Glomerular endothelial cell (primary cell): ENCODE results near the gene CFAP299. TPM values are rescaled to one million over a fixed set of nuclear protein-coding genes. Genes with fewer than 3 reads are reported as not detected.
"Not testable (repeated sequence)": the region's sequence is repeated elsewhere in the genome, so short reads cannot be mapped to it uniquely, and the experiment has no call there.

Source experiments
- DNase-seq: peaks from one replicate; pipeline ENCODE4 v3.0.0-alpha.2; 2011; ENCODE audit warnings: low read depth, low spot score; ENCODE audit errors: extremely low read depth
- total RNA-seq: library from RNA; depleted of rRNA; stranded (reverse); fragments of >200 nt; gene quantifications from 2 replicates; pipeline ENCODE4 v1.2.3, GENCODE V29; 2015

The CFAP299 gene
- not detected in 2 replicates for total RNA-seq

DNA sequence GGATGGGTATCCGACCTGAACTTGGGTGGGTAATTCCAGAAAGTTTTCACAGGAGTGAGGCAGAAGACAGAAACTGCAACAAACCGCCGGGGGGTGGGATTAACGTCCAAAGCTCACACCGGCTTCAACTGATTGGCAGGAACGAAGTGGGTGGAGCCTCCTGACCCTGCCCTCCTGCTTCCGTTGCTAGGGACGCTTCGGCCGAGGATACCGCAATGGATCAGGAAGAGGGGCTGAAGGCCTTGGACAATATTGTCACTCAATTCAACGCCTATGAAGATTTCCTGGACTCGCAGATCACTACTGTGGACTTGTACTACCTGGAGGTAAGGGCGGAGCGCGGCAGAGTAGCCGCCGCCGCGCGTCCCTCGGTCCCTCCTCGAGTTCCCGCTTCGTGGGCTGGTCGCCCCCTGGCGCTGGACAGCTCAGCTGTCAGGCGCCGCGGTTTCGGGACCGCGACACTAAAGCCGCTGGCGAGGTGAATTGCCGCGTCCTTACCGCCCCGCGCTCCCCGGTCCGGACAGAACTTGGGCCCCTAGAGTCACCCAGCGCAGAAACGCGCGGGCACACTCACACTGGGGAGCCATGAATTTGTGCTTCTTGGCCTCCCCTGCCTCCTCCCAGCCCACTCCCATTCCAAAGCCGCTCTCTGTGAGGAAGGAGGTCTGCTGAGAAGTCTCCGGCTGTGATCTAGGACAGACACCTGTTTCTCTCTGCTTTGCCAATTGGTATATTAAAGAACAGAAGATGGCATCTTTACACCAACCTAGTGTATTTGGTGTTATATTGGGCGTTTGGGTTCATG lies at the start of gene CFAP299:
CFAP299 (plus strand) TSS at position 177 of the 805 bp plus-strand sequence.
- DNase-seq = peak; percentile 55

DNA sequence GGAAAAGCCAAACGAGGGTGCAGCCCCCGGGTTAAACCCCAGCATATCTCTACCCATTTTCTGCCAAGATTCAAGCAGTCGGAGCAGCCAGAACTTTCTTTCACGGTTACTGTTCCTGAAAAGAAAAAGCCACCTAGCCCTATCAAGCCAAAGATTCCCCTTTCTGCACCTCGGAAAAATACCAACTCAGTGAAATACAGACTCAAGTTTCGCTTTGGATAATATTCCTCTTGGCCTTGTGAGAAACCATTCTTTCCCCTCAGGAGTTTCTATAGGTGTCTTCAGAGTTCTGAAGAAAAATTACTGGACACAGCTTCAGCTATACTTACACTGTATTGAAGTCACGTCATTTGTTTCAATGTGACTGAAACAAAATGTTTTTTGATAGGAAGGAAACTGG lies 49.1 kb upstream of the CFAP299 start:
- no peak for DNase-seq

DNA sequence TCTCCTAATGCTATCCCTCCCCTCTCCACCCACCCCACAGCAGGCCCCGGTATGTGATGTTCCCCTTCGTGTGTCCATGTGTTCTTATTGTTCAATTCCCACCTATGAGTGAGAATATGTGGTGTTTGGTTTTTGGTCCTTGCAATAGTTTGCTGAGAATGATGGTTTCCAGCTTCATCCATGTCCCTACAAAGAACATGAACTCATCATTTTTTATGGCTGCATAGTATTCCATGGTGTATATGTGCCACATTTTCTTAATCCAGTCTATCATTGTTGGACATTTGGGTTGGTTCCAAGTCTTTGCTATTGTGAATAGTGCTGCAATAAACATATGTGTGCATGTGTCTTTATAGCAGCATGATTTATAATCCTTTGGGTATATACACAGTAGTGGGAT lies 44.9 kb upstream of the CFAP299 start:
- DNase-seq = not testable (repeated sequence)

DNA sequence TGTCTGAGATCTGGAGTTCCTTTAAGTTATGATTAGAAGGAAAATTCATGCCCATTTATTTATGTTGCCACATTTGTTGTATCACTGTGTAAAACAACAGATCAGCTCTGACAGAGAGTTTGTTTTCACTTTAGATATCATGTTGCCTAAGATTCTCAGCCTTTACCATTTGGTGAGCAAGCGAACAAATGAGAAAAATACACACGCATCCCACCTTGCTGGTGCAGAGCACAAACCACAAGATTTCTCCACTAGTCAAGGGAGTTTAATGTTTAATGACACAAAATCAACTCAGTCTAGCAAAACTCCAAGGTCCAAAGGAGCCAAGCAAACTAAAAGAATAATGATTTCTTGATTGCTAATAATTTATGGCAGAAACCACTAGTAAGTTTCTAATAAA lies 41.3 kb upstream of the CFAP299 start:
- DNase-seq = no peak

DNA sequence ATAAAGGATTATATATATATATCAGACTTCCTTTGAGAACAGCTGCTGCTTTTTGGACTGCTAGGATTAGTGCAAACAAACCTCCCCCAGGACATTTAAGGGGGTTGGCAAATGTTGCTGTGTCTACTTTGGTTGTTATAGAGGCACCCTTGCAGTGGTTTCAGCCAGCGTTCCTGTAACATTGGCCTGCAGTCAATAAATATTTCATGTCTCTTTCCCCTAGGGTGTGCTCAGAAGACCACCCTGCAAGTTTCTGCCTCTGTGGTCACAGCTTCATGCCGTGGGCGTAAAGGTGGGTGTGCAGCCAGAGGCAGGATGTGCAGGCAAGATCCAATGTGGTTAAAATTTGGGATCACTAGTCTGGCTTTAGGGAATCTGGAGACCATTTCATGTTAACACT lies 40.2 kb upstream of the CFAP299 start:
- no peak for DNase-seq

DNA sequence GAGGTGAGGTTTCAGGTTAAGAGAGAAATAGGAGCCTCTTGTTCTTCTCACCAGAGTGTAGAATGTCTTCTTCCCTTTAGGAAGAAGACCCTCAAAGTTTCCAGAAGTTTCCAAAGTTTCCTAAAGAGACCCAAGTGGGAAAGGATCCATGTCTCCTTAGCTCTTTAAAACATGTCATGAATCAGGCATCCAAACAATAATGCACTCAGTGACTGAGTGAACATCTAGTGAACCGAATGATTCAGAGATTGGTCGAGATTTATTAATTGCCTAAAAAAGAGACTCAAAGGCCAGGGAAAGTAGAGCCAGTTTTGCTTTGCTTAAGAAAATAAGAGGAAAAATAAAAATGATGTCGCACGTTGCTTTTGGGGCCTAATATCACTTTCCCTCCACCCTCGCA lies 39.7 kb upstream of the CFAP299 start:
- no peak for DNase-seq

DNA sequence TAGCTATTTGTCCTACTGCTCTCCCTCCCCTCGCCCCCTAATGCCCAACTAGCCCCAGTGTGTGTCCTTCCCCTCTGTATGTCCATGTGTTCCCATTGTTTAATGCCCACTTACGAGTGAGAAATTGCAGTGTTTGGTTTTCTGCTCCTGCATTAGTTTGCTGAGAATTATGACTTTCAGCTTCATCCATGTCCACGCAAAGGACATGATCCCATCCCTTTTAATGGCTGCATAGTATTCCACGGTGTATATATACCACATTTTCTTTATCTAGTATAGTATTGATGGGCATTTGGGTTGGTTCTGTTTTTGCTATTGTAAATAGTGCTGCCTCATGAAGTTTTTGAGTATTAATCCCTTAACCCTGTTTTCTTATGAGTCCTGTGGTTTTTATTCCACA lies 33.6 kb upstream of the CFAP299 start:
- no peak for DNase-seq

DNA sequence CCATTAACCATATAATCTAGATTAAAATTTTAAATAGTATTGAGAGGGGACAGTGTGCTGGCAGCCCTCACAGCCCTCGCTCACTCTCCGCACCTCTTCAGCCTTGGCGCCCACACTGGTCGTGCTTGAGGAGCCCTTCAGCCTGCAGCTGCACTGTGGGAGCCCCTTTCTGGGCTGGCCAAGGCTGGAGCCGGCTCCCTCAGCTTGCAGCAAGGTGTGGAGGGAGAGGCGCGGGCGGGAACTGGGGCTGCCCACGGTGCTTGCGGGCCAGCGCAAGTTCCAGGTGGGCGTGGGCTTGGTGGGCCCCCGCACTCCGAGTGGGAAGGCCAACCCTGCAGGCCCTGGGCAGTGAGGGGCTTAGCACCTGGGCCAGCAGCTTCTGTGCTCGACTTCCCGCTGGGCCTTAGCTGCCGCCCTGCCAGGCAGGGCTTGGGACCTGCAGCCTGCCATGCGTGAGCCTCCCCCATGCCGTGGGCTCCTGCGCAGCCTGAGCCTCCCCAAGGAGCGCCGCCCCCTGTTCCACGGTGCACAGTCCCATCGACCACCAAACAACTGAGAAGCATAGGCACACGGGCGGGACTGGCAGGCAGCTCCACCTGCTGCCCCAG lies 32.8 kb upstream of the CFAP299 start:
- no peak for DNase-seq

DNA sequence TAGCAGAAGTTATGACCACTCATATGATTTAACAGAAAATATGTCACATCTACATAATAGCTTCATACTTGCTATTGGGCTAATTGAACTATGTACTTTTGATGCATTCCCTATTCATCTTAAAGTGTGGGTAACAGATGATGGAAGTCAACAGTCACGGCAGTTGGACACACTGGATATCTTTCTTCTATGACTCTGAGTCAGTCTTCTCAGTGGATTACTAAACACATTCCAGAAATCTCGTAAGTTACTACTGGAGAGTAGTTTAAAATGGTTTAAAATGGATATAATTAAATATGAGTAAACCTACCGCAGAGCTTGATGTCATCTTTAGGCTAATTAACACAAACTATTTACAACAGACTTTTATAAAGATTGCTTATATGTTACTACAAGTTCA lies 30.1 kb upstream of the CFAP299 start:
- DNase-seq = no peak

DNA sequence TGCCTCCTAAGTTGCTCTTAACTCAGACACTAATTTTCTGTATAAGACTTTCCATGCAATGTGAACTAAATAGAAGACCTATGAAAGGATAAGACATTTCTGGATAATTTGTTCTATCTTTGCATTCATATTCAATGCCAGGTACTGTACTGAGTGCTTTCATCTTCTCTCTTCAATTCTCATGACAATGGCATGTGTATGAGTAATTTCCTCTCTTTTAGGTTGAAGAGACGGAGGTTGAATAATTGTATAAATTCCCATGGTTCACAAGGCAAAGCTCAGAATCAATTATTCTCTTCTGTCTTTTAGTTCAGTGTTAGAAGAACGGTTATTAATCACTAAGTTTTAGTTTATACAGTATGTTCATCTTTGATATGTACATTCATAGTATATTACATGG lies 29.3 kb upstream of the CFAP299 start:
- no peak for DNase-seq

DNA sequence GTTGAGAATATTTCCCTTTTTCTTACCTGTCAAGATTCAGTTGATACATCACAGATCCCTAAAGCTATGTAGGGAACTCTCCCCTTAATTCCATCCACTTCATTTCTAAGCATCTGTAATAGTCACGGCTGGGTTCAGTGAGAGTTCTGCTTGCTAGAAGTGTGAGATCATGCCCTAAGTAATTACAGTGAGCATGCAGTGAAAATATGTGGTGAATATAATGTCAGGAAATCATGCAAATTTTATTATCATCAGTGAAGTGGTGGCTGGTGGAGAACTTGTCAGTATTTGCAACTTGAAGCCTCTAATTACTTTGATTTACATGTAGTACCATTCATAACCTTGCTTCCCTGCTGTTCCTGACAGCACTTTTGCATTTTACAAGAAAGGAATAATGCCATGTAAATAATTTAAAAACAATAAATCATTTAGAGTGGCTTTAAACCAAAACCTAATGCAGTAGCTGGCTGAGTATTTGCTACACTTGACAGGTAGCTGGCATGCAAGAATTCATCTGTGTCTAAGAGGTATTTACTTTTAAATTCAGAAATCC lies 28.3 kb upstream of the CFAP299 start:
- DNase-seq = no peak

DNA sequence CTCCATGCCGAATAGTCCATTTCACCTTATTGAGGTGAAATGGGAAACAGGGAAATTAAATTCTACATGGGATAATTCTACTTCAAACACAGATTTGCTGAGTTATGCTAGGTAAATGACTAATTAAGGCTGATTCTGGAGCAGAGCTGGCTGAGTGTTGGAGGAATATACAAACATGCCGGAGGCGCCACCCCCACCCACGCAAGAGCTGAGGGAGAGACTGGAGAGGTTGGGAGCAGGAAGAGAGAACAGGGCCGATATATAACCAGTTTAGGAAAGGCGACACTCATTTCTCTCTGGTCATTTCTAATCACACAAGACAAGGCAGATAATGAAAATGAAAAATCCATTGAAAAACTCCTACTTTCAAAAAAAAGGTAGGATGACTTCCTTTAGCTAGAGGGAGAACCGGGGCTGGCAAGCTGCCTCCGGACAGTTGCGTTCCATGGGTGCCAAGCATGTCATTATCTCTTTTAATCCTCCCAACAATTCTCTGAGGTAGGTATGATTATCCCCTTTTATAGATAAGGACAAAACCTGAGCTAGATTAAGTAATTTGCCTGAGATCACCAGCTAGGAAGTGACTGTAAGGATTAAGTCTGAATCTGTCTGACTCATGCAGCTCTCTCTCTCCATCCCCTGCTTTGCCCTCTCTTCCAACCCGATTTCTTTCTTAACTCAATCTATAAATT lies 27.6 kb upstream of the CFAP299 start:
- no peak for DNase-seq

DNA sequence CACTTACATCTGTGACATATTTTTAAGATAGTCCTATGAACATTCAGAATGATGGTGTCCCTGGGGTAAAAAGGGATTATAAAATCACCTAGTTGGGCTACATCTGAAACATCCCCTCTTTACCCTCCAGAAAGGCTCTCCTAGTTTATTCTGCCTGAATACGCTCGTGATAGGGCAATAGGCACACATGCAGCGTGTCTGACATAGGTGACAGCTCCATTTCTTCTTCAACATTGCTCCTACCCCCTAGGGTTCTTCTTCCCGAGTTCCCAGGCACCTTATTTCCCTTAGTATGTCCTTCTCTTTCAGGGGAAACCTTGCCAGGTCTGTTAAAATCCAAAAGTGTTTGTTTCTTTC lies 27.1 kb upstream of the CFAP299 start:
- DNase-seq = no peak

DNA sequence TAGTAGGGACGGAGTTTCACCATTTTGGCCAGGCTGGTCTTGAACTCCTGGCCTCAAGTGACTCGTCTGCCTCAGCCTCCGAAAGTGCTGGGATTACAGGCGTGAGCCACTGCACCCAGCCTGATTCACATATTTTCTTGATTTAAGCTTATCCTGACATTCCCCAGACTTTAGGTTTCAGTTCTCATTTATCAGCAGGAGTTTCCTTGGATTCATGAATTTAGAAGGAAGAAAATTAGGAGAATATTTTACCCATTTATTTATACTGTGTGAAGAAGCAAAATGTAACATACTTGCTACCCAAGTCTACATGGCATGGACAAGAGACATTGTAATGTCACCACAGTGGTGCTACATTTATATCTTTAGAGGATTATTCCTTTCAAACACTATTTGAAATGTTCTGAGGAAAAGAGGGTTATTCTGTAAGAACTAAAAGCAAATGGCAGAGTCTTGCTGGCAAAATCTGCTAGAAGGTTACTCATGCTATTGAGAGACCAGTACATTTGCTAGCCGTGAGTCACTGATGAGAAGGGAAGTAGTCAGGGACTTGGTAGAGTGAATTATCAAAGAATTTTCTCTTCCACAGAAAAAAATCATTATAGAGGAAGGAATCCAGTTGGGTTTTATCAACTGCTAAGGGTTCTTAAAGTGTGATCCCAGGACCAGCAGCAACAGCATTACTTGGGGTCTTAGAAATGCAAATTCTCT lies 26.1 kb upstream of the CFAP299 start:
- no peak for DNase-seq

DNA sequence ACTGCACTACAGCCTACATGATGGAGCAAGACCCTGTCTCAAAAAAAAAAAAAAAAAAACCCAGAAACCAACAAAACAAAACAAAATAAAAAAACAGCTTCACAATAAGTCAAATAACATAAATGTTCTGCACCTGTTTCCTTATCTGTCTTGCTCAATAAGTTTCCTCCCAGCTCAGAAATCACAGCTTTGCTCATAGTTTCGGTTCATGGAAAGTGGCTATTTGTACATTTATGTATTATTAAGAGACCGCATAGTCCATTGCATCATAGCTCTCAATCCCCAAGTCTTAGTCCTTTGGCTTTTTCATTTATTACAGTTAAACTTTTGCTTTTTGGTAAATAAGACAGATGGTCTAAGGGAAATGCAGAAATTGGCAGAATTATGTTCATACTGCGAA lies 24.4 kb upstream of the CFAP299 start:
- no peak for DNase-seq

DNA sequence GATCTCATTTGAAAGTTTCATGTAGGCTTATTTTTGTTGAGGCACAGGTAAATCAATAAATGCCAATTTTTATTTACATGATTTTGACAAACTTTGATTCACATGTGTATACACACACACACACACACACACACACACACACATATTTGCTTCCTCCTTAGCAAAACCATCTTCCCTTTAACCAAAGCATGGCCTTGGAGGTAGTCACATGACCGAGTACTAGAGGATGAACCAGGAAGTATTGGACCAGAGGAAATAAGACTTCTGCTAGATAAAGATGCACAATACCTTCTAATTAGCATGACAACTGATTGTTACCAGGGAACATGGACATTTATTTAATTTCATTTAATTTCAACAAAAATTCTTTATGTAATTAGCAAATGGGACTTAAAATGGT lies 23.4 kb upstream of the CFAP299 start:
- no peak for DNase-seq

DNA sequence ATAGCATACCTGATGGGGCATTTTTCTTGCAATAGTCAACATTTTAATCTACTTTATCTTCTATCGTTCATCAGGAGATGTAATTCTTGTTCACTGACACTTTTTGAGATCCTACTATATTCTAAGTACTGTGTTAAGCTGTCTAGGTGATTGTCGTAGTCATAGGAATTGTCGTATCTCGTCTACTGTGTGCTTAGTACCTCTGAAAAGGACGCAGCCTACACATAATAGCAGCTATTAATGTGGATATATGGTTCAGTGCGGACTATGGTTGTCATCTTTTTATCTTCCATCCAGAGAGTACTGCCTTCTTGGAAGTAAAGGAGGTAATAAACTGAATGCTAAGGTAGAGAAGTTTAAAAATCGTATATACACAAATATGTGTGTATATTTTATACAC lies 21.9 kb upstream of the CFAP299 start:
- no peak for DNase-seq

DNA sequence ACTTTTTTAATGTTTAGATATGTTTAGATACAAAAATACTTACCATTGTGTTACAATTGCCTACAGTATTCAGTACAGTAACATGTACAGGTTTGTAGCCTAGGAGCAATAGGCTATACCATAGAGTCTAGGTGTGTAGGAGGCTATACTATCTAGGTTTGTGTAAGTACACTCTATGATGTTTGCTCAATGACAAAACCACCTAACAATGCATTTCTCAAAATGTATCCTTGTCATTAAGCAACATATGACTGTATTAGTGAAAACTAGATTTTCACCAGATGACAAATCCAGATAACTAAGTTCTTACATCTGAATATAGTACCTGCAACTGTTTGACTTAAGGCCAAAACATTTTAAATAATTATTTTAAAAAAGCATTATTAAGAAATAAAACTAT lies 19.7 kb upstream of the CFAP299 start:
- not testable (repeated sequence) for DNase-seq

DNA sequence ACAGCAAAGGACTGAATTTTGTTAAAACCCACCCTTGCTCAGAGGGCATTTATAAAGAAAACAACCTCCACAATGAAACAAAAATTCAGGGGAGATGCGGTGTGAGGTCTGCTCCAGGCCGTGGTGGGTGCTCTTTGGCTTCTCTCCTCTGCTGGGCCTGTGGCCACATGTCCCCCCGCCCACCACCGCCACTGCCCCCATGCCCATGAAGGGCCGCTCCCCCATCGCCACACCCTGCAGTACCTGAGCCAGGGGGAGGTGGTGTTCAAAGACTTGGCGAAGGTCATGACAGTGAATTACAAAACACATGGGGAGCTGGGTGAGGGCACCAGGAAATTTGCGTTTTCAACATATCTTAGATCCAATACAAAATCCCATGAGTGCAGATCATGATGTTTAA lies 14.2 kb upstream of the CFAP299 start:
- DNase-seq = no peak

DNA sequence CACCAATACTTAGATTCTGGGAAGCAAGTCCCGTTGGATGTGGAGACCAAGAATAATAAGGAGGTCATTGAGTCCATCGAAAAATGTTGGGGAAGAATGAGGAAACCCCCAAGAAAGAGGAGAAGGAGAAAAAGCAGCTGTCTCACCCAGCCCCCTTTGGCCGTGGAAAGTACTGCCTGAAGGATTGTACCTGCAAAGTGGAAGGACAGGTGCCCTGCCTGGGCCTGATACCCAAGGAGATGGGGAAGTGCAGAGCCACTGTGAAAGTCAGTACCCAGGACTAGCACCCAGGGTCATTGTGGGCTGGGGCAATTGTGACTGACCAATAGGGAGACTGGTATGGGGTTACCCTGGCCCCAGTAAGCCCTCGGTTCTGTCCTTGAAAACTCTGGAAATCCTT lies 13.8 kb upstream of the CFAP299 start:
- no peak for DNase-seq

DNA sequence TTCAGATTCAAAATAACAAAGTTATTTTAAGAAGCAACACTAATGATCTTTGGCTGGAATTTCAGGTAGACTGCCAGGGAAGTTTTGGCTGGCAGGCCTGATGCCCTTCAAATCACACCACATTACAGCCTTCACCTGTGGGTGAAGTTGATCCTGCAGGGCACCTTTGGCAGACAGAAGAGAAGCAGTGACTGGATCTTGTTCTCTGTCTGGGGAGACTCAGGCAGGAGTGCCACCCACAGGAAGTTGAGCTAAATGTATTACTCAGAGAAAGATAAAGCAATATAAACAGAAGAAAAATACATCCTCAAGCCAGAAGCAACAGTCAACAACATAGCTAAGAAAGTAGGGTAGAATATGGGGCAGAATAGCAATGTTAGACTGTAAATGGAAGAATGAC lies 12.8 kb upstream of the CFAP299 start:
- DNase-seq = no peak
